ENCODE results near the gene PDLIM3. TPM values are rescaled to one million over a fixed set of nuclear protein-coding genes. Genes with fewer than 3 reads are reported as not detected.
A peak's percentile ranks its signal among the peaks of the same experiment; 100 is the strongest.

PDLIM3 gene
- total and polyA plus RNA-seq, 2 of the 13 experiments (the other 11 are each of a cell fraction or from before 2014, with no cell fraction given): 5.9 to 14.0 TPM

GRCh38 chr4:185504098-185505047 lies 30.9 kb downstream of the PDLIM3 start (continued):
- TF ChIP-seq ZNF318 (CRISPR knock-in tag; IDR thresholded peaks at IDR 0.05) (no peak), HOXA9 (CRISPR knock-in tag; IDR thresholded peaks at IDR 0.05; ENCODE audit: borderline replicate concordance) (no peak), ZNF343 (CRISPR knock-in tag; IDR thresholded peaks at IDR 0.05) (no peak), ZNF740 (CRISPR knock-in tag; IDR thresholded peaks at IDR 0.05) (no peak), SOX6 (IDR thresholded peaks at IDR 0.05) (no peak), SOX6 (CRISPR knock-in tag; IDR thresholded peaks at IDR 0.05) (peak; percentile 94), HBP1 (CRISPR knock-in tag; IDR thresholded peaks at IDR 0.05; ENCODE audit: low read depth) (no peak), ZNF557 (CRISPR knock-in tag; IDR thresholded peaks at IDR 0.05) (no peak), PLRG1 (conservative IDR thresholded peaks at IDR 0.05) (no peak), PCBP2 (optimal IDR thresholded peaks at IDR 0.05; ENCODE audit: low read depth, low read length, poor library complexity, severe bottlenecking) (no peak), TRAFD1 (CRISPR knock-in tag; IDR thresholded peaks at IDR 0.05; ENCODE audit: borderline replicate concordance) (no peak), ZNF138 (CRISPR knock-in tag; IDR thresholded peaks at IDR 0.05; ENCODE audit: low read depth) (no peak), CENPX (CRISPR knock-in tag; IDR thresholded peaks at IDR 0.05) (no peak), ISL2 (CRISPR knock-in tag; IDR thresholded peaks at IDR 0.05) (0 out of 2 replicates have a peak, but pooled peaks have one; percentile 36), ZNF709 (CRISPR knock-in tag; IDR thresholded peaks at IDR 0.05) (no peak), NBN (conservative IDR thresholded peaks at IDR 0.05) (no peak), ZNF367 (CRISPR knock-in tag; IDR thresholded peaks at IDR 0.05; ENCODE audit: borderline replicate concordance) (no peak), ZFP62 (CRISPR knock-in tag; IDR thresholded peaks at IDR 0.05) (no peak)
